Measurements from ENCODE around the gene GRIK3. TPM values are rescaled to one million over a fixed set of nuclear protein-coding genes. Genes with fewer than 3 reads are reported as not detected.

GRIK3 gene
- total and polyA plus RNA-seq, 2 of the 8 experiments (the other 6 are each of a cell fraction or from before 2014, with no cell fraction given) = 2.1 to 3.4 TPM

DNA sequence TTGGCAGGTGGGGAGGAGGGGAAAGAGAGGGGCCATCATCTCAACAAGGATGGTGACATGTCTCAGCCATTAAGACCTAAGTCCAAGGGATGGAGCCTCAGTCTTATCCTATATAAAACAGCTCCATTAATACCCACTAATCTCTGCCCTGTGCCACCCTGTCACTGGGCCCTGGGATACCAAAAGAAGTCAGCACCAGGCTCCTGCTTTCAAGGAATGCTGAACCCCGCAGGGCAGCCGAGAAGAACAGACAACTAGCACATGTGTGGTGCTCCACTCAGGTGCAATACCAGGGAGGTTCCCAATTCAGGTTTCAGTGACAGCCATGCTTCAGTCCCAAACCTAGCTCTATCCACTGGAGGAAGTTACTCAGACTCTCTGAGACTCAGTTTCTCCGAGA, 128.4 kb downstream of the GRIK3 start (continued):
- TF ChIP-seq, protein P1, sequence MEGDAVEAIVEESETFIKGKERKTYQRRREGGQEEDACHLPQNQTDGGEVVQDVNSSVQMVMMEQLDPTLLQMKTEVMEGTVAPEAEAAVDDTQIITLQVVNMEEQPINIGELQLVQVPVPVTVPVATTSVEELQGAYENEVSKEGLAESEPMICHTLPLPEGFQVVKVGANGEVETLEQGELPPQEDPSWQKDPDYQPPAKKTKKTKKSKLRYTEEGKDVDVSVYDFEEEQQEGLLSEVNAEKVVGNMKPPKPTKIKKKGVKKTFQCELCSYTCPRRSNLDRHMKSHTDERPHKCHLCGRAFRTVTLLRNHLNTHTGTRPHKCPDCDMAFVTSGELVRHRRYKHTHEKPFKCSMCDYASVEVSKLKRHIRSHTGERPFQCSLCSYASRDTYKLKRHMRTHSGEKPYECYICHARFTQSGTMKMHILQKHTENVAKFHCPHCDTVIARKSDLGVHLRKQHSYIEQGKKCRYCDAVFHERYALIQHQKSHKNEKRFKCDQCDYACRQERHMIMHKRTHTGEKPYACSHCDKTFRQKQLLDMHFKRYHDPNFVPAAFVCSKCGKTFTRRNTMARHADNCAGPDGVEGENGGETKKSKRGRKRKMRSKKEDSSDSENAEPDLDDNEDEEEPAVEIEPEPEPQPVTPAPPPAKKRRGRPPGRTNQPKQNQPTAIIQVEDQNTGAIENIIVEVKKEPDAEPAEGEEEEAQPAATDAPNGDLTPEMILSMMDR (IDR thresholded peaks at IDR 0.05; ENCODE audit: control extremely low read depth in 1 of 3, insufficient read depth in 1 of 3, low read depth in 1 of 3, low read length in 3 of 3) = no peak
- TF ChIP-seq EGR1 (IDR thresholded peaks at IDR 0.05; ENCODE audit: borderline replicate concordance, low read depth, low read length) (no peak), CREB1 (IDR thresholded peaks at IDR 0.05) (no peak), RNF2 (IDR thresholded peaks at IDR 0.05; ENCODE audit: borderline replicate concordance, low read depth, low read length, missing control alignments, poor library complexity, severe bottlenecking) (no peak), SRF (IDR thresholded peaks at IDR 0.05; ENCODE audit: low read depth, low read length) (no peak), JUN (IDR thresholded peaks at IDR 0.05; ENCODE audit: low read depth, low read length) (no peak)
